H1 (cell line): ENCODE measurements around the gene TUBE1. TPM values are rescaled to one million over a fixed set of nuclear protein-coding genes. Genes with fewer than 3 reads are reported as not detected.

Experiments used
- CTCF ChIA-PET: fragments of 300-600 bp; sonication (Branson Sonifier 250); formaldehyde crosslinking; loops from one replicate; lab custom pipeline; 2021; ENCODE audit not compliant: partially characterized antibody; lab: Charles Lee
- POLR2A ChIA-PET: fragments of 300-600 bp; sonication (Branson Sonifier 250); formaldehyde crosslinking; loops from one replicate; lab custom pipeline; 2021; ENCODE audit warnings: inconsistent platforms; ENCODE audit not compliant: partially characterized antibody; lab: Charles Lee
- DNase-seq, 2 experiments: peaks; one replicate each; pipeline versions ENCODE4 v3.0.0 to v3.0.0-alpha.2; 2010 to 2022; ENCODE audit warnings: low spot score in 2 of 2, low read depth in 1 of 2, mixed read lengths in 1 of 2
- FAIRE-seq: peaks from 2 replicates; lab custom pipeline; 2011; peaks lifted over from hg19 to GRCh38; lab: Jason Lieb, UNC
- H2AFZ ChIP-seq: 2 replicates; pipeline ENCODE4 v1.8.1; 2012; ENCODE audit warnings: low read length, inconsistent platforms
- H2AK5ac ChIP-seq: 2 replicates; pipeline ENCODE4 v1.6.1; 2013; ENCODE audit warnings: low read depth, low read length
- H2BK120ac ChIP-seq: replicated peaks from 2 replicates; pipeline ENCODE3; 2013; ENCODE audit warnings: low read depth, low read length, inconsistent platforms
- H2BK12ac ChIP-seq: 2 replicates; pipeline ENCODE4 v1.6.1; 2013; ENCODE audit warnings: low read depth, low read length
- H2BK15ac ChIP-seq: 2 replicates; pipeline ENCODE4 v1.6.1; 2013; ENCODE audit warnings: low read length
- H2BK20ac ChIP-seq: 2 replicates; pipeline ENCODE4 v1.6.1; 2013; ENCODE audit warnings: low read length
- H2BK5ac ChIP-seq: 2 replicates; pipeline ENCODE4 v1.6.1; 2013; ENCODE audit warnings: low read depth, low read length
- H3K14ac ChIP-seq: 2 replicates; pipeline ENCODE4 v1.6.1; 2013; ENCODE audit warnings: inconsistent platforms; ENCODE audit not compliant: insufficient read length
- H3K18ac ChIP-seq: 2 replicates; pipeline ENCODE4 v1.6.1; 2013; ENCODE audit warnings: low read length; ENCODE audit errors: extremely low read depth
- H3K23ac ChIP-seq: 2 replicates; pipeline ENCODE4 v1.6.1; 2013; ENCODE audit warnings: inconsistent platforms; ENCODE audit not compliant: insufficient read length
- H3K23me2 ChIP-seq: 2 replicates; pipeline ENCODE4 v1.6.1; 2013; ENCODE audit warnings: low read depth, low read length
- H3K27ac ChIP-seq: 2 replicates; pipeline ENCODE4 v1.6.1; 2011; ENCODE audit warnings: low read depth, low read length, inconsistent platforms
- H3K27me3 ChIP-seq, 4 experiments: replicated peaks in 1 of 4; 1 replicate in 1 of 4; 2 replicates in 3 of 4; pipeline versions ENCODE4 v1.6.1 to v1.8.1; 2011 to 2013; ENCODE audit warnings: low read length in 3 of 4, mild to moderate bottlenecking in 3 of 4, inconsistent platforms in 2 of 4, mixed read lengths in 2 of 4, moderate library complexity in 1 of 4; ENCODE audit not compliant: control insufficient read depth in 3 of 4, insufficient read depth in 3 of 4; ENCODE audit errors: extremely low read depth in 1 of 4
- H3K36me3 ChIP-seq, 4 experiments: 2 replicates each; pipeline versions ENCODE4 v1.6.1 to v1.8.1; 2011 to 2013; ENCODE audit warnings: mild to moderate bottlenecking in 4 of 4, low read length in 3 of 4, moderate library complexity in 2 of 4, control low read depth in 1 of 4, inconsistent platforms in 1 of 4; ENCODE audit not compliant: insufficient read depth in 4 of 4, control insufficient read depth in 2 of 4
- H3K4ac ChIP-seq: replicated peaks from 2 replicates; pipeline ENCODE3; 2013; ENCODE audit warnings: low read length, low read depth, mixed read lengths, inconsistent platforms; ENCODE audit not compliant: insufficient read length
- H3K4me1 ChIP-seq, 4 experiments: replicated peaks in 1 of 4; 1 replicate in 1 of 4; 2 replicates in 3 of 4; pipeline versions ENCODE4 v1.6.1 to v1.8.1; 2011 to 2013; ENCODE audit warnings: low read length in 3 of 4, inconsistent platforms in 2 of 4, mixed read lengths in 1 of 4; ENCODE audit not compliant: insufficient read depth in 4 of 4, control insufficient read depth in 3 of 4
- H3K4me2 ChIP-seq, 2 experiments: 2 replicates each; pipeline versions ENCODE4 v1.6.1 to v1.8.1; 2011 to 2013; ENCODE audit warnings: low read depth in 2 of 2, low read length in 2 of 2, control low read depth in 1 of 2, inconsistent platforms in 1 of 2, mild to moderate bottlenecking in 1 of 2; ENCODE audit not compliant: insufficient read depth in 1 of 2
- H3K4me3 ChIP-seq, 4 experiments: fragments of 200-600, 300-600 bp in 1 of 4; sonication (generic), shearing (Covaris generic), sonication (Bioruptor Twin) in 1 of 4; 2 replicates each; pipeline versions ENCODE4 v1.5.1 to v1.8.1; 2011 to 2016; ENCODE audit warnings: low read length in 4 of 4, low read depth in 3 of 4, control low read depth in 2 of 4, inconsistent platforms in 2 of 4, mild to moderate bottlenecking in 2 of 4, mixed read lengths in 1 of 4, moderate library complexity in 1 of 4; ENCODE audit not compliant: insufficient read depth in 2 of 4; ENCODE audit errors: extremely low read depth in 1 of 4
- H3K56ac ChIP-seq: replicated peaks from 2 replicates; pipeline ENCODE3; 2013; ENCODE audit warnings: low read depth, mild to moderate bottlenecking, mixed read lengths, low read length, inconsistent platforms; ENCODE audit not compliant: insufficient read length
- H3K79me1 ChIP-seq: 2 replicates; pipeline ENCODE4 v1.6.1; 2013; ENCODE audit warnings: low read depth, low read length, control low read depth
- H3K79me2 ChIP-seq, 2 experiments: 2 replicates each; pipeline versions ENCODE4 v1.6.1 to v1.8.1; 2012 to 2013; ENCODE audit warnings: low read length in 2 of 2, mild to moderate bottlenecking in 2 of 2, inconsistent platforms in 1 of 2; ENCODE audit not compliant: insufficient read depth in 2 of 2, control insufficient read depth in 1 of 2
- H3K9ac ChIP-seq, 4 experiments: replicated peaks in 1 of 4; 1 replicate in 1 of 4; 2 replicates in 3 of 4; pipeline versions ENCODE4 v1.6.1 to v1.8.1; 2011 to 2013; ENCODE audit warnings: low read depth in 3 of 4, low read length in 3 of 4, control low read depth in 2 of 4, mild to moderate bottlenecking in 2 of 4, moderate library complexity in 2 of 4, inconsistent platforms in 1 of 4; ENCODE audit errors: extremely low read depth in 1 of 4
- H3K9me3 ChIP-seq, 2 experiments: 2 replicates each; pipeline versions ENCODE4 v1.6.1 to v1.8.1; 2012 to 2013; ENCODE audit warnings: mild to moderate bottlenecking in 2 of 2, moderate library complexity in 2 of 2, control low read depth in 1 of 2, inconsistent platforms in 1 of 2, low read depth in 1 of 2, low read length in 1 of 2, mixed read lengths in 1 of 2; ENCODE audit not compliant: insufficient read depth in 2 of 2
- H4K20me1 ChIP-seq, 2 experiments: replicated peaks in 1 of 2; 2 replicates each; pipeline versions ENCODE3 to v1.8.1; 2011 to 2013; ENCODE audit warnings: inconsistent platforms in 2 of 2, low read length in 2 of 2, mild to moderate bottlenecking in 1 of 2; ENCODE audit not compliant: insufficient read depth in 2 of 2, control insufficient read depth in 1 of 2
- H4K5ac ChIP-seq: 2 replicates; pipeline ENCODE4 v1.6.1; 2013; ENCODE audit warnings: low read length, low read depth, mixed read lengths, inconsistent platforms; ENCODE audit not compliant: insufficient read length
- H4K8ac ChIP-seq: 2 replicates; pipeline ENCODE4 v1.8.0; 2013; ENCODE audit warnings: mild to moderate bottlenecking, moderate library complexity, low read length, inconsistent platforms; ENCODE audit not compliant: insufficient read depth; ENCODE audit errors: extremely low read depth
- H4K91ac ChIP-seq: replicated peaks from 2 replicates; pipeline ENCODE3; 2013; ENCODE audit warnings: low read length, mixed read lengths, inconsistent platforms; ENCODE audit not compliant: insufficient read length
- BRCA1 ChIP-seq: IDR thresholded peaks from 2 replicates; pipeline ENCODE4 v1.6.1; 2012; ENCODE audit warnings: low read depth, low read length, improper control_type of control experiment
- EGR1 ChIP-seq: IDR thresholded peaks from 2 replicates; pipeline ENCODE4 v1.6.1; 2011; ENCODE audit warnings: low read depth, low read length, borderline replicate concordance
- EP300 ChIP-seq, 2 experiments: IDR thresholded peaks; 1 replicate in 1 of 2; 2 replicates in 1 of 2; pipeline ENCODE4 v1.6.1; 2011 to 2012; ENCODE audit warnings: low read depth in 2 of 2, low read length in 2 of 2, mild to moderate bottlenecking in 2 of 2, borderline replicate concordance in 1 of 2, inconsistent platforms in 1 of 2, moderate library complexity in 1 of 2
- NRF1 ChIP-seq: IDR thresholded peaks from 2 replicates; pipeline ENCODE4 v1.6.1; 2011; ENCODE audit warnings: mild to moderate bottlenecking, low read depth, low read length, improper control_type of control experiment
- RAD21 ChIP-seq, 2 experiments: IDR thresholded peaks in 1 of 2; conservative IDR thresholded peaks in 1 of 2; 2 replicates each; pipeline ENCODE4 v1.6.1; 2011; ENCODE audit warnings: low read depth in 2 of 2, low read length in 2 of 2, improper control_type of control experiment in 1 of 2, inconsistent platforms in 1 of 2, mild to moderate bottlenecking in 1 of 2, moderate library complexity in 1 of 2
- RNF2 ChIP-seq: fragments of 200-900, 300-1000 bp; sonication (generic); IDR thresholded peaks from 2 replicates; pipeline ENCODE4 v1.7.1; 2016; ENCODE audit warnings: borderline replicate concordance, low read depth, mild to moderate bottlenecking, antibody characterized with exemption, low read length; ENCODE audit not compliant: poor library complexity, severe bottlenecking; ENCODE audit errors: missing control alignments
- SIX5 ChIP-seq: IDR thresholded peaks from 2 replicates; pipeline ENCODE4 v1.6.1; 2011; ENCODE audit warnings: mild to moderate bottlenecking, low read depth, low read length
- TAF7 ChIP-seq: optimal IDR thresholded peaks from 2 replicates; pipeline ENCODE3; 2011; ENCODE audit warnings: low read depth, mild to moderate bottlenecking, inconsistent platforms, low read length, moderate library complexity, borderline replicate concordance
- TCF12 ChIP-seq: IDR thresholded peaks from 2 replicates; pipeline ENCODE4 v1.6.1; 2011; ENCODE audit warnings: low read depth, mild to moderate bottlenecking, low read length
- YY1 ChIP-seq: IDR thresholded peaks from 2 replicates; pipeline ENCODE4 v1.6.1; 2011; ENCODE audit warnings: low read depth, mild to moderate bottlenecking, low read length
- WGBS, 2 experiments: shearing (Covaris generic) in 1 of 2; methylation state at CpG; one replicate each; pipeline versions ENCODE4 v1.1.6 to v1.1.7; 2013 to 2015; ENCODE audit warnings: low lambda C conversion rate in 2 of 2, mixed read lengths in 2 of 2, inconsistent platforms in 1 of 2, low coverage in 1 of 2, missing lambda C conversion rate in 1 of 2; ENCODE audit not compliant: insufficient replicate concordance in 2 of 2, insufficient coverage in 1 of 2, insufficient read length in 1 of 2; ENCODE audit errors: extremely low coverage in 1 of 2, missing lambda C conversion rate in 1 of 2; 5-methylcytosine and 5-hydroxymethylcytosine counted together
- polyA plus RNA-seq, 7 experiments: library from polyadenylated mRNA; depleted of rRNA in 3 of 7; stranded (reverse) in 5 of 7; unstranded in 2 of 7; fragments of >200 nt in 5 of 7; fragments of 200-250 nt in 2 of 7; gene quantifications; 1 replicate in 5 of 7; 2 replicates in 1 of 7; 4 replicates in 1 of 7; pipeline versions ENCODE4 v1.2.1 to v1.2.3, GENCODE V29; 2011 to 2013; ENCODE audit warnings: missing spikeins in 2 of 7, mixed read lengths in 2 of 7
- total RNA-seq: library from RNA; stranded (reverse); fragmentation: NEBNext Ultra II Directional; extraction: Animal tissue kit (Norgen Biotek cat#: 25700); gene quantifications from 2 replicates; pipeline ENCODE4 v1.2.1, GENCODE V29; 2021

The TUBE1 gene
- total and polyA plus RNA-seq, 2 of the 8 experiments (the other 6 are each of a cell fraction or from before 2014, with no cell fraction given): 8.0 to 15.9 TPM

DNA sequence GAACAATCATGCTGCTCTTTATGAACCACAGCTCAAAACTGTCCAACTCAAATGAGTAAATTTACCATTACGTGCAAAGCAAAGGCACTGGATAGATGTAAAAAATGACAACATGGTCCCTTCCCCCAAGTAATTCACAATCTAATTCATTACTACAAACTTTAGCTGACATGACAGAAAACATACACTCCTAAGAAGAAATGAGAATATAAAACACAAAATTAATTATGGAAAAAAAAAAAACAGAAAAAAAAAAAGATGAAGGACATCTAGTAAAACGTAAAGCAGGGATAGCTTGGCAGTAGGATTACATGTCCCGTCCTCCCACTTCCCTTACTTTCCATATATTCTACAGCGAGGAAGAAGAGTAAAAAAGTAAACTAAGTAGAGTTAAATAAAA, 5.7 kb downstream of the TUBE1 start:
- CTCF ChIA-PET: interaction anchor here (1.1 kb wide), 1 partner anchor 14 kb away, joined by 3 read pairs; no protein-coding TSS in a partner anchor
- FAIRE-seq: no peak
- TF ChIP-seq RNF2 (no peak), YY1 (no peak), EP300 (IDR thresholded peaks at IDR 0.05; ENCODE audit: borderline replicate concordance in 1 of 2, low read depth in 2 of 2, low read length in 2 of 2) (no peak), NRF1 (no peak), EGR1 (no peak), SIX5 (no peak), RAD21 (IDR thresholded peaks at IDR 0.05 in 1 of 2, conservative IDR thresholded peaks at IDR 0.05 in 1 of 2; ENCODE audit: low read depth in 2 of 2, low read length in 2 of 2) (no peak), BRCA1 (no peak), TAF7 (no peak), TCF12 (no peak)

More for the DNA sequence above, 5.7 kb downstream of the TUBE1 start:
- Histone ChIP-seq H3K27ac (no peak overlapping the region), H3K4me2 (no peak overlapping the region), H3K79me1 (no peaks in the 10 kb centered on the region), H3K4ac (no peak overlapping the region), H3K9me3 (no peaks in the 10 kb centered on the region), H2BK20ac (no peak overlapping the region), H3K4me3 (no peak overlapping the region), H3K27me3 (no peaks in the 10 kb centered on the region), H3K56ac (no peak overlapping the region), H3K14ac (no peak overlapping the region), H3K4me1 (no peaks in the 10 kb centered on the region), H4K91ac (no peak overlapping the region), H2AK5ac (no peak overlapping the region), H3K9ac (no peak overlapping the region), H3K79me2 (no peaks in the 10 kb centered on the region), H4K5ac (no peak overlapping the region), H4K8ac (no peak overlapping the region), H2AFZ (no peak overlapping the region), H2BK15ac (no peak overlapping the region), H2BK120ac (no peak overlapping the region), H2BK5ac (no peak overlapping the region), H3K23me2 (no peaks in the 10 kb centered on the region), H3K23ac (no peak overlapping the region), H2BK12ac (no peak overlapping the region), H3K18ac (no peak overlapping the region), H3K36me3 (peaks cover 0 to 25% (median under 1%) of the 10 kb centered on the region in 4 experiments; a peak in 4 of 8 replicates), H4K20me1 (no peaks in the 10 kb centered on the region)
- 91% methylated on average over 4 of the region's 4 CpGs; no CpG with 5 or more reads in 1 of the 2 experiments for WGBS, 2 experiments
- POLR2A ChIA-PET: no interaction called here
- no peak for DNase-seq
